ENCODE results near the gene FCN1.

The FCN1 gene

DNA sequence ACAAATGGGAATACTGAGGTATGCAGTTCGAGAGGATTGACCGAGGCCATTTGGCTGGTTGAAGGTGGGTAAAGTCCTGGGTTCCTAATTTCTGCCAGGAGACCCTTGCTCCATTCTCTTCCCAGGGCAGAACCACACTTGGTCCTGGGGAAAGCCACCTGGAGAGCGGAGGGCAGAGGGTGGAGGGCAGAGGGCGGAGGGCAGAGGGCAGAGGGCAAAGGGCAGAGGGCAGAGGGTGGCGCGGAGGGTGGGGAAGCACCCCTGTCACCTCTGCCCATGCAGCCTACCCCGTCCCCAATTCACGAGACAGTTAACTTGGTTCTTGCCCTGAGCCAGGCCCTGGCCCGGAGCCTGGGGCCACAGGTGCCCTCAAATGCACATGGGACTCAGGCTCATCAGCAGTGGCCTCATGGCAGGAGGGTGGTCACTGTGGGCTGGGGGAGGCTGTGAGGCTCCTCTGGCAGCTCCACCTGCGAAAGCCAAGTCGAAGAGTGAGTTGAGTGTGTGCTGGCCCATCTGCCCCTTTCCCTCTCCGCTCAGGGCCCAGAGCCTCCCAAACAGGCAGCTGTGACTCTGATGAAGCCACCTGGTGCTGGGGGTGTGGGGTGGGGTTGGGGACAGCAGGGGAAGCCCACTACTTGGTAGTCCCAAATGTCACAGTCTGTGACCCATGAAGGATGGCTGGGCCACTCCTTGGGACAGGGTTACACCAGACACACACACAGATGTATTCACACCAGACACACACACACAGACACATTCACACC is 28.0 kb upstream of the FCN1 start:
- Mint-ChIP-seq H3K4me3 (no peak overlapping the region), H3K27me3 (peaks cover 1% of the 10 kb centered on the region), H3K9me3 (no peaks in the 10 kb centered on the region), H3K27ac (no peak overlapping the region), H3K4me1 (no peaks in the 10 kb centered on the region), H3K36me3 (no peaks in the 10 kb centered on the region)
- no peak for ATAC-seq (ENCODE audit: low read depth)
- no peak for DNase-seq (ENCODE audit: low spot score in 2 of 2)

DNA sequence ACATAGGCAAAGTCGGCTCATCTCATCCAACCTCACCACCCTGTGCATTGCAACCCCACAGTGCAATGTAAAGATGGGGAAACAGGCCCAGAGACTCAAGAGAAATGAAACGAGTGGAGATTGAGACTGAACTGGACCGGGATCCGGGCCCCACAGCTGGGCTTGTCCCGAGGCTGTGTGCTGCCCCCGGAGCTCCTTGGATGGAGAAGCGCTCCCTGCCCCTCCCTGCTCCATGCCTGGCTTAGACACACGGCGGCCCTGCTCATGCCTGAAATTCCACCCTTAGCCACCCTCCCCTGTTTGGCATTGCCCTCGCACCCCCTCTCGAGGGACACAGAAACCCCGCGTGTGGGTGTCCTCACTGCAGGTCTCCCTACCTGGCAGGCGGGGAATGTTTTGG is 27.2 kb upstream of the FCN1 start:
- DNase-seq (ENCODE audit: low spot score in 2 of 2): no peak
- no peak overlapping the region for H3K4me3 Mint-ChIP-seq

DNA sequence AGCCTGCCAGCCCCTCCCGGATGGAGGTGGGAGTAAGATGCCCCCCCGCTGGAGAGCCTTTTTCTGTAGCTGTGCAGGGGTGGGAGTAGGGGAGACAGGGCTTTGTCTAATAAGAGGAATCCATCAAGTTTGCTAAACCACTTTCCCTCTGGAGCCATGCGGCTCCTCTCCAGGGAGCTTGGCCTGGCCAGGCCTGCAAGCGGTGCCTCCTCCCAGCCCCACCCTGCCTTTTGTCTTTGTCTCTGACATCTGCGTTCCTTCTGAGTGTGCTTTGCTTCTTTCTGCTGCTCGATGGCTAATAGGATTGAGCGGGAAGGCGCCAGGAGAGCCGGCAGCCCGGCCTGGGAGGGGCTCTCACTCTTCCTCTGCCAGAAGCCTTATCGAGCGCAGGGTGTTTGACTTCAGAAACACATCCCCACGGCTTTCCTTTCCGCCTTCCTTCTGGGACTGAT is 26.7 kb upstream of the FCN1 start:
- Mint-ChIP-seq H3K36me3 (no peaks in the 10 kb centered on the region), H3K27me3 (peaks cover 5% of the 10 kb centered on the region), H3K4me3 (no peak overlapping the region), H3K4me1 (no peaks in the 10 kb centered on the region), H3K27ac (no peak overlapping the region), H3K9me3 (no peaks in the 10 kb centered on the region)
- DNase-seq (ENCODE audit: low spot score in 2 of 2) (no peak), ATAC-seq (ENCODE audit: low read depth) (no peak)

More for the DNA sequence above, 27.2 kb upstream of the FCN1 start:
- Mint-ChIP-seq H3K27ac (no peak overlapping the region), H3K4me1 (no peaks in the 10 kb centered on the region), H3K27me3 (peaks cover 1% of the 10 kb centered on the region), H3K36me3 (no peaks in the 10 kb centered on the region), H3K9me3 (no peaks in the 10 kb centered on the region)
- no peak for ATAC-seq (ENCODE audit: low read depth)

DNA sequence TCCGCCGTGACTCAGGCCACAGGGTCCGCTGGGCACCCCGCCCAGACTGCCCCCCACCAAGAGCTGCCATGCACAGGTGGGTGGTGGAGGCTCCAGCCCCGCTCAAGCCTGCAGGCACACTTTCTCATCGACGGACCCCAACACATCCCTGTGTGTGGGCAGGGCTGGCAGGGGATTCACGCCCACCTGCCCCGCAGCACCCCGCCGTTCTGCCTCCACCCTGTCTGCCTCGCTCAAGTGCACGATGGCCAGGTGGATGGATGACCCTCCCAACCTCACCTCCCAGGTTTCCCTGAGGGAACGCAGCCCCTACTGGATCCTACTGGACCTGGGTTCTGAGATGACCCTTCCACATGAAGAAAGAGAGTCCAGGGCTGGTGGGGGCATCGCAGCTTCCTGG is 26.1 kb upstream of the FCN1 start:
- peaks cover 9% of the 10 kb centered on the region for H3K27me3 Mint-ChIP-seq
- no peak overlapping the region for H3K27ac Mint-ChIP-seq

DNA sequence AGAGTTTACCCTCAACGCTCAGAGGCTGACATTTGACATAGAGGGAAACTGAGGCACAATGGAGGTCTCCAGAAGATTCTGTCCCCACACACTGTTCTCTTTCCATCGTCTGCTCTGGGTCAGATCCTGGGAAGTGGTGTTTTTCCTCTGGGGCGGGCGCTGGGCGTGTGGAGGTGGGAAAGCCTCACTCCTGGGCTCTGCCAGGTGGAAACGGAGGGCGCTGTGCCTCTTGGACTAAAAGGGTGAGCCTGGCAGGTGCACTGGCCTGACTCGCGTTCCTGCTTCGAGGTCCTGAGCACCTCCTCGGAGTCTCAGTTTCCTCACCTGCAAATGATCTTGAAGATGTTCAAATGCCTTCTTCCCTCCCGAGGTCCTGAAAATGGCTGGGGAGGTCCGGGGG is 25.7 kb upstream of the FCN1 start:
- H3K27me3 Mint-ChIP-seq: peaks cover 10% of the 10 kb centered on the region
- no peak for ATAC-seq (ENCODE audit: low read depth)
- H3K4me1 Mint-ChIP-seq: no peaks in the 10 kb centered on the region
- no peaks in the 10 kb centered on the region for H3K9me3 Mint-ChIP-seq
- no peak overlapping the region for H3K27ac Mint-ChIP-seq
- H3K36me3 Mint-ChIP-seq: no peaks in the 10 kb centered on the region
- H3K4me3 Mint-ChIP-seq: no peak overlapping the region
- no peak for DNase-seq (ENCODE audit: low spot score in 2 of 2)

More for the DNA sequence above, 26.1 kb upstream of the FCN1 start:
- Mint-ChIP-seq H3K4me3 (no peak overlapping the region), H3K4me1 (no peaks in the 10 kb centered on the region), H3K9me3 (no peaks in the 10 kb centered on the region), H3K36me3 (no peaks in the 10 kb centered on the region)
- no peak for DNase-seq (ENCODE audit: low spot score in 2 of 2)
- ATAC-seq (ENCODE audit: low read depth): no peak

DNA sequence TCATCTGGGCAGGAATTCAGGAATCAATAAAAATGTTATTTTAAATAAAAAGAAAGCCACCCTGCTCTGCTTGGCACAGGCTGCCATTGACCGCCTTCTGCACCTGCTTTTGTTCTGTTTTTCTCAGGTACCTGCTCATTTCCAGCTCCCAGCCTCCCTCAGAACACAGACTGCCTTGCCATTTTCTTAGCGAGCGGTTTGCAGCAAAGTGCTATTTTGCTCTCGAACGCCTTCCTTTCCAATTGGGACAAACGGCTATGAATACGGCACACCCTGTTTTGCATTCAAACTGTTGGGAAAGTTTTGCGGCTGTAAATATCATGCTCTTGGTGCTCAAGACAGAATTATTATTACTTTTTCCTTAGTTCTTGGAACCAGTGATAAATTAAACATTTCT is 25.1 kb upstream of the FCN1 start:
- ATAC-seq (ENCODE audit: low read depth) (no peak), DNase-seq (ENCODE audit: low spot score in 2 of 2) (no peak)
- Mint-ChIP-seq H3K27me3 (peaks cover 10% of the 10 kb centered on the region), H3K4me1 (no peaks in the 10 kb centered on the region), H3K36me3 (no peaks in the 10 kb centered on the region), H3K9me3 (no peaks in the 10 kb centered on the region), H3K4me3 (no peak overlapping the region), H3K27ac (no peak overlapping the region)

DNA sequence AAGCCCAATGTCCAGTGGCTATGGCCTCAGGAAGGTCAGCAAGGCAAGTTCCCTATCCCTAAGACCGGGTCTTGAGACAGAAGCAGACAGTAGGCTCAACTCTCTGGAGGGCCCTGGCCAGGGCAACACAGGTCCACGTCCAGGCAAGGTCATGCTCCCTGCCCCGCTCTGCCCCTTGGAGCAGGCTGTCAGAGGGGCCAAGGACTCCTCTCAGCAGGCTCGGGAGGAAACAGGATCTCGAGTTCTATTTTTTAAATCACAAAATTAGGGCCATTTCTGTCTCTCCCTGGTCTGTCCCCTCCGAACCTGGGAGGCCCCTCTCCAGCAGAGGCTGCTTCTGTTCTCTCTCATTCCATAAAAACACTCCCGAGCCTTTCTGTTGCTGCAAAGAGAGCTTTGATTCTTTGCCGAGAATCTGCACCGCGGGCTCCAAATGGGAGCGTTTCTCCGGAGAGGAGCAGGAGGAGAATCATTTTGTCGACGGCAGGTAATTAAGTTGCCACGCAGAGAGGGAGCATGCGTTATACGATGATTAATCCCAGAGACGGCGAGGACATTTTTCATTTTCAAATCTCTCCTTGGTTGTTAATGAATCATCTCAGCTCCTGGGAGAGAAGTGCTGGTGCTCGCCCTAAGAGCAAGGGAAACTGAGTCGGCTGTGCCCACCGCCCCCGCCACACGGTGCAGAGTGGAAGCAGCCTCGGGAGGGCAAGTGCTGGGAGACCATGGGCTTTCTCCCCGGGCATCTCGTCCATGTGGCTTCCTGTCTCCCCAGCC is 24.5 kb upstream of the FCN1 start:
- Mint-ChIP-seq H3K27me3 (peaks cover 10% of the 10 kb centered on the region), H3K4me3 (no peak overlapping the region), H3K36me3 (no peaks in the 10 kb centered on the region), H3K4me1 (peaks cover 4% of the 10 kb centered on the region), H3K9me3 (no peaks in the 10 kb centered on the region), H3K27ac (no peak overlapping the region)
- no peak for ATAC-seq (ENCODE audit: low read depth)
- DNase-seq (ENCODE audit: low spot score in 2 of 2): no peak

DNA sequence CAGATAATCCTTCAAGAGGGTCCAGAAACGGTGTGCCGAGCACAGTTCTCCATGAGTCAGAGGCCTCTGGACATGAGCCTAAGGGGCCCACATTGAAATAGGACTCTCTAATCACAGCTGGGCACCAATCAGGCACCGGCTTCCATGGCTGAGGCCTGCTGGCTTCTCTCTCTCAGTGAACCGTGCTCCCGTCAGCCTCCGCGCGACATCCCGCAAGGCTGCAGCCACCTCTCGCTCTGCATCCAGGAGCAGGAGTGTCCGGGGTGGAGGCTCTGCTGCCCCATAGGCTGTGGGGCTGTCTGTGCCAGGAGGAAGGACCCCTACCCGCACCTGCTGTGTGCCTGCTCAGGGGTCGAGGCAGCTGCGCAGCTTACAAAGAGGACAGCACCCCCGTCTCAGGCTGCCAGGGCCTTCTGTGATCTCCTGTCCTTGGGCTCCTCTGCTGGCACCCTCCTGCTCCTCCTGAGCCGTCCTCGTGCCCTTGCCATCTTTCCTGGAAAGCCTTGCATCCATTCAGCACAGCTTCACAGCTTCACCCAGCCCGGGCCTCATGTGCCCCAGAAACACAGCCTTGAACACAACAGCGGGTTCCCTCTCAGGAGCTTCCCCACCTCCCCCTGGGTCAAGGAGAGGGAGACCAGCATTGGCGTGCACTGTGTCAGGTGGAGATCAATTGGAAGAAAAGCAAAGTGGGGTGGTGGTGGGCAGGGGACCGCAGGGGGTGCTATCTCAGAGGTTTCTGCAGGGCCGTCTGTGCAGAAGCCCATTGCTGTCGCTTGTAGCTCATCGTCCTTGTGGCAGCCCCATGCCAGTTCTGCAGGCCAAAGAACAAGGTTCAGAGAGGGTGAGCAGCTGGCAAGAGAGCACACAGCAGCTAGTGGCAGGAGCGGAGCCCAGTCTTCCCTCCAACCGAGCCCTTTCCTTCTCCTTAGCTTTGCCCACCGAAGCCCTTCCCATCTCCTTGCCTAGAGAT is 22.8 kb upstream of the FCN1 start:
- Mint-ChIP-seq H3K27ac (no peak overlapping the region), H3K9me3 (no peaks in the 10 kb centered on the region), H3K4me3 (no peak overlapping the region), H3K4me1 (peaks cover 13% of the 10 kb centered on the region), H3K36me3 (no peaks in the 10 kb centered on the region), H3K27me3 (peaks cover 10% of the 10 kb centered on the region)
- DNase-seq (ENCODE audit: low spot score in 2 of 2) (no peak), ATAC-seq (ENCODE audit: low read depth) (no peak)

DNA sequence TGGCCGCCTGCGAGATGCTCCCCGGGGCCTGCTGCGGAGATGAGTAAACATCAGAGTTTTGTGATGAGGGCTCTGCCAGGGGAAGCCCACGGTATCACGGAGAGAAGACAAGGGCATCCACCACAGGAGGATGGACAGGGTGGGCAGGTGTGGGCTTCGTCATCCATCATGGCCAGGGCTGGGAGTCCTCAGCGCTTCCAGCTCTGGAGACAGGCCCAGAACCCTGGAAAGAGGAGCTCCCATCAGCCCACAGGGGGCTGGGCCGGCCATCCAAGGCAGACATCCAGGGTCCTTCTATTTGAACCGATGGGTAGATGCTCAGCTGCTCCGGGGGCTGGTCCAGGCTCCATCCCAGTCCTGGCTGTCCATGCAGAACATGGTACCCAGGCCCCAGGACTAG is 22.1 kb upstream of the FCN1 start:
- DNase-seq (ENCODE audit: low spot score in 2 of 2) (no peak), ATAC-seq (ENCODE audit: low read depth) (no peak)
- Mint-ChIP-seq H3K4me1 (peaks cover 14% of the 10 kb centered on the region), H3K4me3 (no peak overlapping the region), H3K27ac (no peak overlapping the region), H3K36me3 (no peaks in the 10 kb centered on the region), H3K9me3 (no peaks in the 10 kb centered on the region), H3K27me3 (peaks cover 12% of the 10 kb centered on the region)

DNA sequence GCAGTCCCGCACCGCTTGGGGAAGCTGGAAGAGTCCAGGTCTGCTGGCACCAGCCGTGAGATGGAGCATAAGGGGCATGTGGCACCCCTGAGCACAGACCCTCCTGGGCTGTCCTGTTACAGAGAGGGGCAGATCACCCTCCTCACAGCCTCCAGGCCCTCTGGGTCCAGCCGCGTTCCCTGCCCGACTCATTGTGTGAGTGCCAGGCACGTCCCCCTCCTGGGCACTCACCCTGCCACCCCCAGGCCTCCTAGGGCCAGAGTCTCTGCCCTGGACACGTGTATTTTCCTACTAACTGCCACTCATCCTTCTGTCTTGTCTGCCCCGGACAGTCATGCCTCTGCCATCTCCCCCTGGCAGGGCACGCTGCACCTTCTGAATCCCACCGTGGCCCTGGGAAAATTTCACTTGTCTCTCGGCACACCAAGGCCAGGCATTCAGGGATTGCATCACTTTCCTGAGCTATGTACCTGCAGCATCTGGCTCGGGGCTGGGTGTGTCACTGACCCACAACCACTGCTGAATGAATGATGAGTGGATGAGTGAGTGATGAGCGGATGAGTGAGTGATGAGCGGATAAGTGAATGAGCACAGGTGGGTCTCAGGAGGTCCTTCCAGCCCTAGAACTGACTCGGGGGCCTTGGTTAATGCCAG is 21.5 kb upstream of the FCN1 start:
- no peak overlapping the region for H3K4me3 Mint-ChIP-seq
- DNase-seq (ENCODE audit: low spot score in 2 of 2) (no peak), ATAC-seq (ENCODE audit: low read depth) (no peak)
- H3K9me3 Mint-ChIP-seq: no peaks in the 10 kb centered on the region
- no peak overlapping the region for H3K27ac Mint-ChIP-seq
- peaks cover 16% of the 10 kb centered on the region for H3K4me1 Mint-ChIP-seq
- H3K27me3 Mint-ChIP-seq: peaks cover 12% of the 10 kb centered on the region
- H3K36me3 Mint-ChIP-seq: no peaks in the 10 kb centered on the region

DNA sequence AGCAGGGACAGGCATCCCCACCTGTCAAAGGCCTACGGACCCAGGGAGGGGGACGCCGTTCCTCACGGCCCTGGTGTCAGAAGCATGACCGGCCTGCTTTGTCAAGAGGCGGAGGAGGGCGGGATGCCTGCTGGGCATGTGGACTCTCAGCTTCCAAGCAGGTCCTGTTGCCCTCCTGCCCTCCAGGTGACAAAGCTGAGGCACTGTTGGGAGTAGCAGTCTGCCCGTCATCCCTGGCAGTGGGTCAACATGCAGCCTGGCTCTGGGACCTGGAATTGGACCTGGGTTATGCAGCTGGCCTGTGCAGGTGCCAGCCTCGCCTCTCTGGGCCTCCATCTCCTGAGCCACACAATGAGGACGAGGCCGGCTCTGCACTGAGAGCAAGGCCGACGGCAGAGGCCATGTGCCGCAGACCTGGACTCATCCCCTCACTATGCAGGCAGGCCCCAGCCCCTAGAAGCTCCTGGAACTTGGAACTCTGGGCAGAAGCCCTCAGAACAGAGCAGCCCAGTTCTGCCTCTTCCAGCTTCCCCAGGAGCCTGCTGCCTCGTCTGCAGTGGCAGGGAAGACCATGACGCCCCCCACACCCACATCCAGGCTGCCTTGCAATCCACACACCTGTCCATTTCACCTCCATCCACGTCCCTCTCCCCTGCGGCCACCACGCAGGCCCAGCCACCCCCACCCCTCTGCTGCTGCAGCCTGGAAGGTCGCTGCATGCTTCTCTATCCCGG is 20.8 kb upstream of the FCN1 start:
- H3K36me3 Mint-ChIP-seq: no peaks in the 10 kb centered on the region
- peaks cover 16% of the 10 kb centered on the region for H3K4me1 Mint-ChIP-seq
- H3K9me3 Mint-ChIP-seq: no peaks in the 10 kb centered on the region
- no peak overlapping the region for H3K4me3 Mint-ChIP-seq
- peaks cover 17% of the 10 kb centered on the region for H3K27me3 Mint-ChIP-seq
- no peak overlapping the region for H3K27ac Mint-ChIP-seq
- no peak for ATAC-seq (ENCODE audit: low read depth)
- DNase-seq (ENCODE audit: low spot score in 2 of 2): no peak

DNA sequence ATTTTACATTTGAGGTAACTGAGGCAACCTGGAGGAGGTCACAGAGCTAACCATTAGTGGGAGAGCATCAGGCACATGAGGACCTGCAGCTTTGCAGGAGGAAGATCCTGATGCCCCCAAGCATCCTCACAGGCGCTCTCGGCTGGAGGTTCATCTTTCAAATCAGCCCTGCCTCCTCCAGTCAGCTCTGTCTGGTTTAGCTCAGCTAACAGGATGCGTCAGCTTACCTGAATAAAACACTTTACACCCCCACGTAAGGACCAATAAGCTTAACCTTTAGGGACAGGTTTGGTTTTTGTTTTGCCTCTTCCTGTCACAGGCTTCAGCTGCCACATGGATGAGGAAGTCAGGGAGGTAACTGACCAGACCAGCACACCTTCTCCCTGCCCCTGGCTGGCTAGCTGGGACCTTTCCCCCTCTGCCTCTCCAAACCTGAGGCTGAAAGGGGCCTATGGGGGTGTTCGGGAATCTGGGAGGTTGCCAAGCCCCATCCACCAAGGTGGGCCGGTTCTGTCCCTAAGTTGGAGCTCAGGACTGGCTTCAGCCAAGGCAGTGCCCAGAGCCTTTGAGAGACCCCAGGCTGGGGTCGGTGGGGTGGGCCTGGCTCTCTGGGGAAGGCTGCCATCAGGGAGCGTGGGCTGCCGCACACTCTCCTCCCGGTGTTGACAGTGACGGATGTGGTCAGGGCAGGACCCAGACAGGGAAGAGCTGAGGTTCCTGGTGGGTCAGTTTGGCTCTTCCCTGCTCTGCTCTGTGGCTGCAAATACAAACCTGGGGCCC is 20.0 kb upstream of the FCN1 start:
- H3K4me3 Mint-ChIP-seq: no peak overlapping the region

More for the DNA sequence above, 20.0 kb upstream of the FCN1 start:
- Mint-ChIP-seq H3K27ac (no peak overlapping the region), H3K36me3 (no peaks in the 10 kb centered on the region), H3K4me1 (peaks cover 16% of the 10 kb centered on the region), H3K9me3 (no peaks in the 10 kb centered on the region), H3K27me3 (peaks cover 17% of the 10 kb centered on the region)
- no peak for DNase-seq (ENCODE audit: low spot score in 2 of 2)
- ATAC-seq (ENCODE audit: low read depth): no peak

Measured in memory B cell (primary cell).